ENCODE results near the gene TMEM163.

The TMEM163 gene

DNA sequence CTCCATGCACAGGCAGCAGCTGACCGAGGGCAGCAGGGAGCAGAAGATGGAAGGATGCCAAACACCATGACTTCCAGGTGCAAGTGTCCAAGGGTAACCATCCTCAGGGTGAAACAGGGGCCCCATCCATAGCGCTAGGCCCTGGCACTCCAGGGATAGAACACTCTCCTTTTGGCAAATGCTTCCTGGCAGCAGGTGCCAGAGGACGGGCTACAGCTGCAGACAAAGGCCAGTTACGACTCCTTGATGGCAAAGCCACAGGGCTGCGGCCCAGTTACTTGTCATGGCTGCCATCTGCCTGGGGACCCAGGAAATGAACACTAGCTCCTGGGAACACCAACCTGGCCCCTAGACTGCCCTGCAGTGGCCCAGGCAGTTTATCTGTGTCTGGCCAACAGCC is 178.8 kb downstream of the TMEM163 start:
- TF ChIP-seq, protein P1, sequence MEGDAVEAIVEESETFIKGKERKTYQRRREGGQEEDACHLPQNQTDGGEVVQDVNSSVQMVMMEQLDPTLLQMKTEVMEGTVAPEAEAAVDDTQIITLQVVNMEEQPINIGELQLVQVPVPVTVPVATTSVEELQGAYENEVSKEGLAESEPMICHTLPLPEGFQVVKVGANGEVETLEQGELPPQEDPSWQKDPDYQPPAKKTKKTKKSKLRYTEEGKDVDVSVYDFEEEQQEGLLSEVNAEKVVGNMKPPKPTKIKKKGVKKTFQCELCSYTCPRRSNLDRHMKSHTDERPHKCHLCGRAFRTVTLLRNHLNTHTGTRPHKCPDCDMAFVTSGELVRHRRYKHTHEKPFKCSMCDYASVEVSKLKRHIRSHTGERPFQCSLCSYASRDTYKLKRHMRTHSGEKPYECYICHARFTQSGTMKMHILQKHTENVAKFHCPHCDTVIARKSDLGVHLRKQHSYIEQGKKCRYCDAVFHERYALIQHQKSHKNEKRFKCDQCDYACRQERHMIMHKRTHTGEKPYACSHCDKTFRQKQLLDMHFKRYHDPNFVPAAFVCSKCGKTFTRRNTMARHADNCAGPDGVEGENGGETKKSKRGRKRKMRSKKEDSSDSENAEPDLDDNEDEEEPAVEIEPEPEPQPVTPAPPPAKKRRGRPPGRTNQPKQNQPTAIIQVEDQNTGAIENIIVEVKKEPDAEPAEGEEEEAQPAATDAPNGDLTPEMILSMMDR (IDR thresholded peaks at IDR 0.05; ENCODE audit: low read depth, low read length, missing control alignments) = no peak
- DNase-seq = no peak
- in situ Hi-C loops (cut with HindIII; ENCODE audit: low pct_ligation_motif_present, low sequenced_read_pairs) = no loop called here

DNA sequence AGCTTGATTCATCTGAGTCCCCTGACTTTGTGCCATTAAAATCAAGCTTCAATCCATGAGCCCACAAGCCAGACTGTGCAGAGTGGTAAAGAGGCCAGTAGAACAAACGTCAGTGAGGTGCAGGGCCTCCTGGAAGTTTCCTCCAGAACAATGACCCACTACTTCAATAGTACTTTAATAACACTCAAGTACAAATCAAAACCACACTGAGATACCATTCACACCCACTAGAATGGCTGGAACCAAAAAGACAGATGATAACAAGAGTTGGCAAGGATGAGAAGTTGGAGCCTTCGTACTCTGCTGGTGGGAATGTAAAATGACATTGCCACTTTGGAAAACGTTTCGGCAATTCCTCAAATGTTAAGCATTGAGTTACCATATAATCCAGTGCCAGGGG is 181.1 kb downstream of the TMEM163 start:
- in situ Hi-C loops (cut with HindIII; ENCODE audit: low pct_ligation_motif_present, low sequenced_read_pairs) = no loop called here
- Histone ChIP-seq H3K27ac (no peak overlapping the region), H3K27me3 (replicated peaks) (no peaks in the 10 kb centered on the region), H3K4me3 (ENCODE audit: low read depth, low read length) (no peak overlapping the region), H3K36me3 (replicated peaks) (no peaks in the 10 kb centered on the region)
- DNase-seq = no peak
- TF ChIP-seq, protein P1 (IDR thresholded peaks at IDR 0.05; ENCODE audit: low read depth, low read length, missing control alignments) = no peak

More for the DNA sequence above, 178.8 kb downstream of the TMEM163 start:
- no peaks in the 10 kb centered on the region for H3K27me3 ChIP-seq (replicated peaks)
- no peak overlapping the region for H3K4me3 ChIP-seq (ENCODE audit: low read depth, low read length)
- H3K36me3 ChIP-seq (replicated peaks) = no peaks in the 10 kb centered on the region
- no peak overlapping the region for H3K27ac ChIP-seq

DNA sequence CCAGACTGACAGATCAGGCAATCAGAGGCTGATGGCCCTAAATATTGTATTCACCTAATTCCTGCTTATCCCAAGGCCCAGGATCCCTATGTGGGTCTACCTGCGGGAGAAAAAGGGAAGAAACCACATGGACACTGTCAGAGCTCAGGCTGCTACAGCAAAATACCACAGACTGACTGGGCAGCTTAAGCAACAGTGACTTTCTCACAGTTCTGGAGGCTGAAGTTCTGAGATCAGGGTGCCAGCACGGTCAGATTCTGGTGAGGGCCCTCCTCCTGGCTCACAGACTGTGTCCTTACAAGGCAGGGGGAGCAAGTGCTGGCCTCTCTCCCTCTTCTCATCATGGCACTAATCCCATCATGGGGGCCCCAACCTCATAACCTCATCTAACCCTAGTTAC is 181.7 kb downstream of the TMEM163 start:
- in situ Hi-C loops (cut with HindIII; ENCODE audit: low pct_ligation_motif_present, low sequenced_read_pairs) = no loop called here

DNA sequence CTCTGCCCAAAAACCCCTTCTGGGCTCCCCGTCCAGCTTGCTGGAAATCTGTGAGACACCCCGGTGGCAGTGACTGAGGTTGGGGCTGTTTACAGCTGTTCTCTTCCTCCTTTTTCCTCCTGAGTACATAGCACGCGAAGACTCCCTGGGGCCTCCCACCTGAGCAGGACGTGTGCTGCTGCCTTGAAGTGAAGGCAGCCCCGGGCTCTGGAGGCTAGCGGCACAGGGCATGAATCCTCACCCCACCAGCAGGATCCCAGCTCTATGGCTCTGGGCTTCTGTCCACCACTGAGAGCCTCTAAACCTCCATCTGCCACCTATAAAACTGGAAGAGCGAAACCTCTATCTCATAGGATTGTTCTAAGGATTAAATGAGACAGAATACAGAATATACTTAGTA is 182.5 kb downstream of the TMEM163 start:
- Histone ChIP-seq H3K36me3 (replicated peaks) (no peaks in the 10 kb centered on the region), H3K27ac (no peak overlapping the region), H3K4me3 (ENCODE audit: low read depth, low read length) (no peak overlapping the region), H3K27me3 (replicated peaks) (no peaks in the 10 kb centered on the region)
- in situ Hi-C loops (cut with HindIII; ENCODE audit: low pct_ligation_motif_present, low sequenced_read_pairs) = no loop called here
- no peak for DNase-seq
- TF ChIP-seq, protein P1 (IDR thresholded peaks at IDR 0.05; ENCODE audit: low read depth, low read length, missing control alignments) = no peak

More for the DNA sequence above, 181.7 kb downstream of the TMEM163 start:
- DNase-seq = no peak
- H3K36me3 ChIP-seq (replicated peaks) = no peaks in the 10 kb centered on the region
- H3K4me3 ChIP-seq (ENCODE audit: low read depth, low read length) = no peak overlapping the region
- H3K27ac ChIP-seq = no peak overlapping the region
- no peaks in the 10 kb centered on the region for H3K27me3 ChIP-seq (replicated peaks)
- TF ChIP-seq, protein P1 (IDR thresholded peaks at IDR 0.05; ENCODE audit: low read depth, low read length, missing control alignments) = no peak

DNA sequence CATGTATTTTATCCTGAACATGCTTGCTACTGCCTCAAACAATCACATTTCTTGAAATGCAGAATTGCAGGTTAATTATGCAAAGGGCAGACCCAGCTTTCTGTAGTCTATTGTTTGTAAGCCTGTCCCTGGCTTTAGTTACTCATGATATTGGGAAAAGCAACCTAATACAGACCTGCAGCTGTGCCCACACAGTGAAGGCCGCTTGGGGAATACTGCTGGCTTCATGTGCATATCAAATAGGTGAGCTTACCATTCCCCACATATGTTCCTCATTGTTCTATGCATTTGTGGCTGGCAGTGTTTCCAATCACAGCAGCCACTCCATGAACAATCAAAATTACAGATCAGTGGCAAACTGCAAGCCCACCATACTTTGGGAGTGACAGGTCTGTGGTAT is 186.3 kb downstream of the TMEM163 start:
- H3K36me3 ChIP-seq (replicated peaks) = no peaks in the 10 kb centered on the region
- DNase-seq = no peak
- no peak overlapping the region for H3K27ac ChIP-seq
- no peak overlapping the region for H3K4me3 ChIP-seq (ENCODE audit: low read depth, low read length)
- in situ Hi-C loops (cut with HindIII; ENCODE audit: low pct_ligation_motif_present, low sequenced_read_pairs) = no loop called here
- TF ChIP-seq, protein P1 (IDR thresholded peaks at IDR 0.05; ENCODE audit: low read depth, low read length, missing control alignments) = no peak
- H3K27me3 ChIP-seq (replicated peaks) = no peaks in the 10 kb centered on the region

DNA sequence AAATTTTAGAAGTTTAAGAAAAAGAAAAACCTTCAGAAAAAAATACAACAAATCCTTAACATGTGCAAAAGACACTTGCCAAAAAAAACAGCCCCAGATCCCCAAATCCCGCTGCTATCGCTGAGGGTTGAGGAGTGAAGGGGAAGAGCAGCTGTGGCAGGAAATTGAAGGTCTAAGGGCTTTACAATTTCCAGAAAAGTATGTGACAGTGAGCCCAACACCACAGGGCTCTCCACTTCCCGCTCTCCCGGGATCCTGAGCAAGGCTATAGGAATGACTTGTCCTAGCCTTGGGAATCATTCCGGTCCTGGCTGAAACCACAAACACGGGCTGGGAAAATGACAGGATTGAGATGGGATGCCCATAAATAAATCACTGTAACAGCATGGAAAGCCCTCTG is 191.4 kb downstream of the TMEM163 start:
- TF ChIP-seq, protein P1 (IDR thresholded peaks at IDR 0.05; ENCODE audit: low read depth, low read length, missing control alignments) = no peak
- in situ Hi-C loops (cut with HindIII; ENCODE audit: low pct_ligation_motif_present, low sequenced_read_pairs) = no loop called here
- Histone ChIP-seq H3K4me3 (ENCODE audit: low read depth, low read length) (no peak overlapping the region), H3K27ac (no peak overlapping the region), H3K36me3 (replicated peaks) (no peaks in the 10 kb centered on the region), H3K27me3 (replicated peaks) (no peaks in the 10 kb centered on the region)
- DNase-seq = no peak

Data from brain microvascular endothelial cell (primary cell).